GM12801 (cell line): ENCODE measurements around the gene ANGPTL2.

Experiments
- TF ChIP-seq, protein P1 (sequence below): IDR thresholded peaks from one replicate; pipeline ENCODE4 v1.5.1; 2011; ENCODE audit warnings: control low read depth; ENCODE audit not compliant: insufficient read length; ENCODE audit errors: extremely low read depth

ANGPTL2 gene

DNA sequence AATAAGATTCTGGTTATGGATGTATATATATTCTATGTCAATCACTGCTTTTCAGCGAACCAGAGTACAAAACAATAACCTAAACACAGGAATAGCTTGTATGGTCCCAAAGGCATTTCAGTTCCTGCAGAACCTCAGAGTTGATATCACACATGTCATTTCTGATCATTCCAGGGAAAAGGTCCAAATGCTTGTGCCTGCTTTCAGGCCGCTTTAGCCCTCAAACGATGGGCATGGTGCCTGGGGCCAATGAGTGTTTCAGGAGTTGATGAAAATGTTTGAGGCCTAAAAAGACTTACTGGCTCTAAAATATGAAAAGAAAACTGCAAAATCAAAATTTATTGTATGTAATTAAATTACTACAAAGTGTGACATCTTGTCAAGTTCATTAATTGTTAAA is 22.8 kb downstream of the ANGPTL2 start:
- TF ChIP-seq, protein P1, sequence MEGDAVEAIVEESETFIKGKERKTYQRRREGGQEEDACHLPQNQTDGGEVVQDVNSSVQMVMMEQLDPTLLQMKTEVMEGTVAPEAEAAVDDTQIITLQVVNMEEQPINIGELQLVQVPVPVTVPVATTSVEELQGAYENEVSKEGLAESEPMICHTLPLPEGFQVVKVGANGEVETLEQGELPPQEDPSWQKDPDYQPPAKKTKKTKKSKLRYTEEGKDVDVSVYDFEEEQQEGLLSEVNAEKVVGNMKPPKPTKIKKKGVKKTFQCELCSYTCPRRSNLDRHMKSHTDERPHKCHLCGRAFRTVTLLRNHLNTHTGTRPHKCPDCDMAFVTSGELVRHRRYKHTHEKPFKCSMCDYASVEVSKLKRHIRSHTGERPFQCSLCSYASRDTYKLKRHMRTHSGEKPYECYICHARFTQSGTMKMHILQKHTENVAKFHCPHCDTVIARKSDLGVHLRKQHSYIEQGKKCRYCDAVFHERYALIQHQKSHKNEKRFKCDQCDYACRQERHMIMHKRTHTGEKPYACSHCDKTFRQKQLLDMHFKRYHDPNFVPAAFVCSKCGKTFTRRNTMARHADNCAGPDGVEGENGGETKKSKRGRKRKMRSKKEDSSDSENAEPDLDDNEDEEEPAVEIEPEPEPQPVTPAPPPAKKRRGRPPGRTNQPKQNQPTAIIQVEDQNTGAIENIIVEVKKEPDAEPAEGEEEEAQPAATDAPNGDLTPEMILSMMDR, result no peak

DNA sequence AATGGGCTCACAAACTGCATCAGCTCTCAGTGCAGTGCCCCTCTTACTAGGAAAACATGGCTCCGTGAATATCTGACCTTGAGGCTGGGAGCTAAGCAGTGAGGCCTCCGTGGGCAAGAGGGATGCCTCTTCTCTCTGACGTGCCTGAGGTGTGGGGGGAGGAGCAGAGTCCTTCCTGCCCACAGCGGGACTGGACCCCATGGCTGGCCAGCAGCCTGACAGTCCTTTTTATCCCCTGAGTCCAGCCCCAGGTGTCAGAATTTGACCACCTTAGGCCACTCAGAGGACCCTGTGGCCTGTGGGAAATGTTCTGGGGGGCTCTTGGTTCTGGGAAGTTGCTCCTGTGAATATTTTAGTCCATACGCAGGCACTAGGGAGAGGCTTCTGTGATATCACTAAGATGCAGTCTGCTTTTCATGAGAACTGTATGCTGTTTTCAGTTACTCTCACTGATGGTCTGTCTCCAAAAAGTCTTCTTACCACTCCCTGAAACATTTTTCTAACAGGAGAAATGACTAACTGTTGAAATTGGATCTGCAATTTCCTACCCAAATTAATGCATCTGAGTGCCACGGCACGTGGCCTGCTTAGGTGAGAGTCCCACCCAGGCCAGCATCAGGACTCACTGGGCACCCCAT is 23.4 kb downstream of the ANGPTL2 start:
- TF ChIP-seq, protein P1, result no peak

DNA sequence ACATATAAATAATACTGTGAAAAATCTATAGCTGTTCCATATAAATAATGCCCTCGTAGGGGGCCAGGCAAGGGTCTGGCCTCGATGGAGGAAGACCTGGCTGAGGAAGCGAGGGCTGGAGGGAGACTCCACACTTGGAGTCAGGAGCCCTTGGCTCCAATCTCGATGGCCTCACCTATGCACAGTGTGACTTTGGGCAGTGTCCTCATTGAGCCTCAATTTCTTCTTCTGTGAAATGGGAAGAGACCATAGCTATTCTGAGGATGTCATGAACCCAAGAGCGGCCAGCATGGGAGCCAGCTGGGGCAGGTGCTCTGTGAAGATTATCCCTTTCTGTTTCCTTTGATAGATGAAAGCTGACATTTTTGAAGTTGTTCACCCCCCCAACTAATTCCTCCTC is 24.8 kb downstream of the ANGPTL2 start:
- TF ChIP-seq, protein P1, result no peak

DNA sequence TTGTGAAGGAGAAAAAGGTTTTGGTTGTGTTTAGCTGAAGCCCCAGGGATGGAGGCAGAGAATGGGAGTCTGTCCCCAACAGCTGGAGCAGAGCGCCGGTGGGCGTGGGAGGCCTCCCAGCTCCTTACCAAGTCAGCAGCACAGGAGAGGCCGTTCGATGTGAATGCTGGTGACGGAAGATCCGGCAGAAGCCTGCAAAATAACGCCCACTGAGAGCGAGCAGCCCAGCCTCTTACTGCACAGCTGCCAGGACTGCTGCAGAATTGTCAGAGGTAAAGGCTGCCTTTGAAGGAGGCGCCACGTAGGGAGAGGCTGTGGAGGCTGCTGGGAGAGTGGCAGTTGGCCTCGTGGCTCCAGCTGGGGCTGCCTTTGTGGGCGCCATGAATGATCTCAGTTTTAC is 26.2 kb downstream of the ANGPTL2 start:
- TF ChIP-seq, protein P1, result no peak

DNA sequence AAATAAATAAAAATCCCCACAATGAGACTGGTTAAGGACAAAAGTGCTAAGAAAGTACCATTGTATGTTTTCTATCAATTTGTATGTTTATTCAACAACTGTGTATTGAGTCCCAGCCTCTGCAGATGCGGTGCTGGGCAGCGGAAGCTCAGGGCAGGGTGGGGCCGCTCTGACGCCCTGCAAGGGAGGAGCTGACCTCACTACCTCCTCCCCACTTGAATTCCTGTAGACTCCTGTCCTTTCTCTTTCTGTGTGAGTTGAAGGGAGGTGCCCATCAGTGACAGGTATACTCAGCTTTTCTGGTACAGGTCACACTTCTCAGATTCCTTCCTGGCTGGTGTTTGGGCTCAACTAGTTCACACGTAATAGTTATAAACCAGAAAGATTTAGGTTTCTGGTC is 27.0 kb downstream of the ANGPTL2 start:
- TF ChIP-seq, protein P1, result no peak

DNA sequence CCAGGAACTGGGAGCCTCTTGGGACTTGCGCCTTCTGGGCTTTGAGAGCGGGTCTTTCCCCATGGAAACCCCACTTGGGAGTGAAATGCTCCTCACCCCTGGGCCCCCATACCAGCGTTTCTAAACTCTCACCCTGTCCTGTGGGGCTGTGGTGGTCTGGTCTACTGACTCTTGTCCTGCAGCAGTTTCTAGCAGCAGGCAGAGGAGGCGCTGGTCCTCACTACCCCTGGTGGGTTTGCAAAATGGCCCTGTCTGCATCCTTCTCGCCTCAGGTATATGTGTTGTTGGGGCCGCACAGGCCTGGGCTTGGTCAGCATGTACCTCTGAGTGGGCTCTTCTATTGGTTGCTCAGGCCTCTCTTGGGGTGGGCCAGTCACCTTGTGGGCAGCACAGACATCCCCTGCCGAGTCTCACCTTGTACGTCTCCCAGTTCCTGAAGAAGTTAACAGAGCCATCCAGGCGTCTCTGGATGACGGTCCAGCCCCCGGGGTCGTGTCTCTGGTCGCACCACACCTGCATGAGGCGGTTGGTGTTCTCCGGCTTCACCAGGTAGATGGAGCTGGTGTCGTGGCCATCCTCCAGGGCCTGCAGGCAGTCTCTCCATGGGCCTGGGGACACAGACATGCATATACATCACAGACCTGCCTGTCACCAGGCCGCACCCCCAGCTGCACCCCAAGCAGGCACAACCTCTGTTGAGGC is 29.0 kb downstream of the ANGPTL2 start:
- TF ChIP-seq, protein P1, result no peak

DNA sequence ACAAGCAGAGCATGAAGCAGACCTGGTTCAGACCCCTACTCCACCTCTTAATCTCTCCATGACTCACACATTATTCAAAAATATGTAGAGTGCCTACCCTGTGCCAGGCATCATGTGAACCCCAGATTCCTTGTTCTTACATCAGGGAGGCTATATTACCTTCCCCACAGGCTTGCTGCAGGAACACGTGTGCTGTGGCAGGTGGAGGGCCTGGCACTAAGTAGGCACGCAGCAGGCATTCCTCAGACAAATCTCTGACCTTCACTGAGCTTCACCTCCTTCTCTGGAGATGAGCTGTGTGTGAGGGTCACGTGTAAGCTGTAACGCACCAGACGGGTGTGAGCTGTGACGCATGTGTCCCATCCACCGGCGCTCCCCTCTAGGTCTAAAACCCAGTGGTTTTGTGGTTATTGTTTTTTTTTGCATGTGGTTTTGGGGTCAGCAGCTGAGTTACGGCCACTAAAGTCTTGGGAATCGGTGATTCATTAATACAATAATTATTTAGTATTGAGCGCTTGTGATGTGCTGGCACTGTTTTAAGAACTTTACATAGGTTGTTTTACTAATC is 30.3 kb downstream of the ANGPTL2 start:
- TF ChIP-seq, protein P1, result no peak
